ENCODE measurements around the gene PDZD2.

PDZD2 gene

DNA sequence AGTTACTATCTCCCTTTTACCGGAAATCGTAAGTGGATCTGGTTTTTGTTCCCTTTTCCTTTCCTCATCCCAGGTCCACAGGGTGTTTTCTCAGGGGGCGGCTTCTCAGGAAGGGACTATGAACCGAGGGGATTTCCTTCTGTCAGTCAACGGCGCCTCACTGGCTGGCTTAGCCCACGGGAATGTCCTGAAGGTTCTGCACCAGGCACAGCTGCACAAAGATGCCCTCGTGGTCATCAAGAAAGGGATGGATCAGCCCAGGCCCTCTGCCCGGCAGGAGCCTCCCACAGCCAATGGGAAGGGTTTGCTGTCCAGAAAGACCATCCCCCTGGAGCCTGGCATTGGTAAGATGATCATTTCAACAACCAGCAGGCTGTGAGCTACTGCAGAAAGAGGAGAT is 459.4 kb downstream of the PDZD2 start:
- Histone ChIP-seq H3K4me3 (ENCODE audit: low read depth in 1 of 2, low read length in 2 of 2) (no peak overlapping the region), H3K36me3 (ENCODE audit: insufficient read depth, low read length) (peaks cover 15% of the 10 kb centered on the region), H3K27ac (ENCODE audit: low read depth, low read length) (no peak overlapping the region), H3K4me1 (ENCODE audit: insufficient read depth, low read length) (peaks cover 30% of the 10 kb centered on the region), H3K27me3 (ENCODE audit: control insufficient read depth in 1 of 2, insufficient read depth in 2 of 2, low read length in 2 of 2) (no peaks in the 10 kb centered on the region), H3K9ac (ENCODE audit: low read length) (no peak overlapping the region), H3K9me3 (ENCODE audit: low read length) (no peaks in the 10 kb centered on the region)

DNA sequence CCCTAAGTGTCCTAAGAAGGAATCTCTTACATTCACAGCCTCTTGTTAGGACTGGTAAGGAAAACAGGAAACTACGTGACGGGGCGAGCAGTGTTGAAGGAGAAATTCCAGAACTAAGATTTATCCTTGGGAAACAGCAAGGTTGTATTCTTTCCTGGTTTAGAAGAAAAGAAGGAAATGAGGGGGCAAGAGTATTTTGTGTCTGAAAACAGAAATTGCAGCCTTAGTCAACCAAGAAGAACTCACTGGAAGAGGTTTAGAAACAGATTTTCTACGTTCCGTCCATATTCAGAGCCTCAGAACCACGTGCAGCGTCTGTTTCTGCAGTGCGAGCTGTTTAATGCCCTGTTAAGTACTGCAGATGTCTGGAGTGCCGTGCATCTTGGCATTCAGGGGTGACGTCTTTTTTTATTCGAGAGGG is 460.0 kb downstream of the PDZD2 start:
- peaks cover 21% of the 10 kb centered on the region for H3K36me3 ChIP-seq (ENCODE audit: insufficient read depth, low read length)
- H3K27ac ChIP-seq (ENCODE audit: low read depth, low read length) = peak overlapping the region; percentile 72
- H3K4me3 ChIP-seq (ENCODE audit: low read depth in 1 of 2, low read length in 2 of 2) = no peak overlapping the region
- H3K27me3 ChIP-seq (ENCODE audit: control insufficient read depth in 1 of 2, insufficient read depth in 2 of 2, low read length in 2 of 2) = no peaks in the 10 kb centered on the region
- peak overlapping the region; percentile 6 for H3K9ac ChIP-seq (ENCODE audit: low read length)
- H3K9me3 ChIP-seq (ENCODE audit: low read length) = no peaks in the 10 kb centered on the region
- H3K4me1 ChIP-seq (ENCODE audit: insufficient read depth, low read length) = peaks cover 30% of the 10 kb centered on the region

- peak overlapping the region; percentile 6 for H3K9ac ChIP-seq (ENCODE audit: low read length)
- H3K27me3 ChIP-seq (ENCODE audit: control insufficient read depth in 1 of 2, insufficient read depth in 2 of 2, low read length in 2 of 2) = no peaks in the 10 kb centered on the region
- H3K4me1 ChIP-seq (ENCODE audit: insufficient read depth, low read length) = peaks cover 30% of the 10 kb centered on the region
- no peaks in the 10 kb centered on the region for H3K9me3 ChIP-seq (ENCODE audit: low read length)
- H3K4me3 ChIP-seq (ENCODE audit: low read depth in 1 of 2, low read length in 2 of 2) = no peak overlapping the region
- peaks cover 22% of the 10 kb centered on the region for H3K36me3 ChIP-seq (ENCODE audit: insufficient read depth, low read length)
- H3K27ac ChIP-seq (ENCODE audit: low read depth, low read length) = peak overlapping the region; percentile 72
Observed at GRCh38 chr5:32099486-32100035, 460.6 kb downstream of the PDZD2 start.

DNA sequence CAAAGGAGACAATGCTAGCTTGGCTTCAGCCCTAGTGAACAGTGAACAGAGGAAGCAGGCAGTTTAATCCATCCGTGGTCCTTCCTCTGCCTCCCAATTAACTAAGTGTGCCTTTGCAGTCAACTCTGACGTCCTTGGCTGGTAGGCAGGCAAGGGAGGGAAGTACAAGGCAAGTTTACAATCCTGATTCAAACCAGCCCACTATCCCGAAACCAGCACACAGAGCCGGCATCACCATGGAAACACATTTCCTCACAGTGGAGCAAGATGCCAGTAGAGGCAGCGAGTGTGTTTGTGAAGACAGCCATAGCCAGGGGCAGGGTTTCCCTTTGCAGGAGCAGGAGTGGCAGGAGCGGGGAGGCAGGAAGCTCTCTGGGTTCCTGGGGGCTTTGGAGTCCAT is 461.3 kb downstream of the PDZD2 start:
- H3K9ac ChIP-seq (ENCODE audit: low read length) = no peak overlapping the region
- no peak overlapping the region for H3K4me3 ChIP-seq (ENCODE audit: low read depth in 1 of 2, low read length in 2 of 2)
- H3K4me1 ChIP-seq (ENCODE audit: insufficient read depth, low read length) = peaks cover 30% of the 10 kb centered on the region
- H3K27ac ChIP-seq (ENCODE audit: low read depth, low read length) = peak overlapping the region; percentile 72
- no peaks in the 10 kb centered on the region for H3K27me3 ChIP-seq (ENCODE audit: control insufficient read depth in 1 of 2, insufficient read depth in 2 of 2, low read length in 2 of 2)
- H3K36me3 ChIP-seq (ENCODE audit: insufficient read depth, low read length) = peaks cover 26% of the 10 kb centered on the region
- no peaks in the 10 kb centered on the region for H3K9me3 ChIP-seq (ENCODE audit: low read length)

GRCh38 chr5:32100691-32101302 is 461.9 kb downstream of the PDZD2 start:
- H3K36me3 ChIP-seq (ENCODE audit: insufficient read depth, low read length) = peaks cover 31% of the 10 kb centered on the region
- peaks cover 30% of the 10 kb centered on the region for H3K4me1 ChIP-seq (ENCODE audit: insufficient read depth, low read length)
- peak overlapping the region; percentile 72 for H3K27ac ChIP-seq (ENCODE audit: low read depth, low read length)
- no peak overlapping the region for H3K4me3 ChIP-seq (ENCODE audit: low read depth in 1 of 2, low read length in 2 of 2)
- H3K9me3 ChIP-seq (ENCODE audit: low read length) = no peaks in the 10 kb centered on the region
- no peaks in the 10 kb centered on the region for H3K27me3 ChIP-seq (ENCODE audit: control insufficient read depth in 1 of 2, insufficient read depth in 2 of 2, low read length in 2 of 2)
- no peak overlapping the region for H3K9ac ChIP-seq (ENCODE audit: low read length)

- H3K27ac ChIP-seq (ENCODE audit: low read depth, low read length) = no peak overlapping the region
- peaks cover 35% of the 10 kb centered on the region for H3K36me3 ChIP-seq (ENCODE audit: insufficient read depth, low read length)
- no peaks in the 10 kb centered on the region for H3K9me3 ChIP-seq (ENCODE audit: low read length)
- no peaks in the 10 kb centered on the region for H3K27me3 ChIP-seq (ENCODE audit: control insufficient read depth in 1 of 2, insufficient read depth in 2 of 2, low read length in 2 of 2)
- H3K9ac ChIP-seq (ENCODE audit: low read length) = no peak overlapping the region
- no peak overlapping the region for H3K4me3 ChIP-seq (ENCODE audit: low read depth in 1 of 2, low read length in 2 of 2)
- peaks cover 30% of the 10 kb centered on the region for H3K4me1 ChIP-seq (ENCODE audit: insufficient read depth, low read length)
Observed at GRCh38 chr5:32102254-32102986, 463.5 kb downstream of the PDZD2 start.

DNA sequence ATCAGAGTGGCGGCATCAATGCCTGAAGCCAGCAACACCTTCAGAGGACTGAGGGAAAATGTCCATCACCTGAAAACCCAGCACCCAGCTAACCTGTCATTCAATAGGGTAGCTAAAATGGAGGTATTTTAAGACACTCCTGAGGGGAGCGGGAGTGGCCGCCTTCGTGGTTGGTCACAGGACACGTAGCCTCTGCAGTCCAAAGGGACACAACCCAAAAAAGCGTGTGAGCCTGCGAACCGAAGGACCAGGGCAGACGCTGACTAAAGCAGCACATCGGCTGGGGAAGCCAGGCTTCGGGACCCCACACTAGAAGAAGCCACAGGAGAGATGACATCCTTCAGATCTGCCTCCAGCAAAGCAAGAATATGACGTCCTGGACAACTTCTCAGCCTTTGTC is 464.6 kb downstream of the PDZD2 start:
- Histone ChIP-seq H3K4me1 (ENCODE audit: insufficient read depth, low read length) (peaks cover 25% of the 10 kb centered on the region), H3K36me3 (ENCODE audit: insufficient read depth, low read length) (peaks cover 35% of the 10 kb centered on the region), H3K4me3 (ENCODE audit: low read depth in 1 of 2, low read length in 2 of 2) (no peak overlapping the region)

DNA sequence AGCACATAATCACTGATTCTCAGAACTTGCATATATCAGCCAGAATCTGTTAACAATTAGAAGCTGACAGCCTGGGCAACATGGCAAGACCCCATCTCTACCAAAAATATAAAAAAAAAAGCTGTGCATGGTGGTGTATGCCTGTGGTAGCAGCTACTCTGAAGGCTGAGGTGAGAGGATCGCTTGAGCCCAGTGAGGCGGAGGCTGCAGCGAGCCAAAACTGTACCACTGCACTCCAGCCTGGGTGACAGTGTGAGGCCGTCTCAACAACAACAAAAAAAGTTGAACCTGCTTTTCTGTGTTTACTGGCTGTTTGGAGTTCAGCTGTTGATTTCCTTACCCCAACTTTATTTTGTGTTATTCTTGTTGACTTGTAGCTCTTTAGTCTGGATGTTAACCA is 468.4 kb downstream of the PDZD2 start:
- Histone ChIP-seq H3K9me3 (ENCODE audit: low read length) (no peaks in the 10 kb centered on the region), H3K27ac (ENCODE audit: low read depth, low read length) (no peak overlapping the region), H3K4me1 (ENCODE audit: insufficient read depth, low read length) (no peaks in the 10 kb centered on the region), H3K9ac (ENCODE audit: low read length) (no peak overlapping the region), H3K36me3 (ENCODE audit: insufficient read depth, low read length) (peaks cover 53% of the 10 kb centered on the region), H3K4me3 (ENCODE audit: low read depth in 1 of 2, low read length in 2 of 2) (no peak overlapping the region), H3K27me3 (ENCODE audit: control insufficient read depth in 1 of 2, insufficient read depth in 2 of 2, low read length in 2 of 2) (no peaks in the 10 kb centered on the region)

More for the DNA sequence above, 464.6 kb downstream of the PDZD2 start:
- Histone ChIP-seq H3K9me3 (ENCODE audit: low read length) (no peaks in the 10 kb centered on the region), H3K27me3 (ENCODE audit: control insufficient read depth in 1 of 2, insufficient read depth in 2 of 2, low read length in 2 of 2) (no peaks in the 10 kb centered on the region), H3K9ac (ENCODE audit: low read length) (no peak overlapping the region), H3K27ac (ENCODE audit: low read depth, low read length) (no peak overlapping the region)

DNA sequence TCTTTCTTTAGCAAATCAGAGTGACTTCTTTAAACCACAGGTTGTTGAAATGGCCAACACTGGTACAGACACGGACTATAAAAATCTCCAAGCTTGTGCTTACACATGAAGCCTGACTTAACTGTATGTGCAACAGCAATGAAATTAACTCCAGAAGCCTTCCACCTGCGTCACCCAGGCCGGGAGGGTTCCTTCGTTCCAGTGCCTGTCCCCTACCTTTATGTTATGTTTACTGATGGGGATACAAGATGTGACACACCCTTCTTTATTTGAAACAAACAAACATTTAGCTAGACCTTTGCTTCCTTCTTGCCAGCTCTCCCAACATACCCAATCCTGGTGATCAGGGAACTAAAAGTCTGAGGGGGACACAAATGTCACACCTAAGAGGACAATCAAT is 469.2 kb downstream of the PDZD2 start:
- H3K27me3 ChIP-seq (ENCODE audit: control insufficient read depth in 1 of 2, insufficient read depth in 2 of 2, low read length in 2 of 2) = no peaks in the 10 kb centered on the region
- H3K4me1 ChIP-seq (ENCODE audit: insufficient read depth, low read length) = no peaks in the 10 kb centered on the region
- H3K9me3 ChIP-seq (ENCODE audit: low read length) = no peaks in the 10 kb centered on the region
- H3K4me3 ChIP-seq (ENCODE audit: low read depth in 1 of 2, low read length in 2 of 2) = no peak overlapping the region
- H3K36me3 ChIP-seq (ENCODE audit: insufficient read depth, low read length) = peaks cover 53% of the 10 kb centered on the region
- no peak overlapping the region for H3K9ac ChIP-seq (ENCODE audit: low read length)
- H3K27ac ChIP-seq (ENCODE audit: low read depth, low read length) = no peak overlapping the region

- no peaks in the 10 kb centered on the region for H3K9me3 ChIP-seq (ENCODE audit: low read length)
- peaks cover 44% of the 10 kb centered on the region for H3K36me3 ChIP-seq (ENCODE audit: insufficient read depth, low read length)
- H3K4me3 ChIP-seq (ENCODE audit: low read depth in 1 of 2, low read length in 2 of 2) = no peak overlapping the region
- H3K4me1 ChIP-seq (ENCODE audit: insufficient read depth, low read length) = no peaks in the 10 kb centered on the region
- no peak overlapping the region for H3K9ac ChIP-seq (ENCODE audit: low read length)
- no peak overlapping the region for H3K27ac ChIP-seq (ENCODE audit: low read depth, low read length)
- no peaks in the 10 kb centered on the region for H3K27me3 ChIP-seq (ENCODE audit: control insufficient read depth in 1 of 2, insufficient read depth in 2 of 2, low read length in 2 of 2)
Observed at GRCh38 chr5:32109236-32109635, 470.3 kb downstream of the PDZD2 start.

- Histone ChIP-seq H3K36me3 (ENCODE audit: insufficient read depth, low read length) (peaks cover 40% of the 10 kb centered on the region), H3K4me3 (ENCODE audit: low read depth in 1 of 2, low read length in 2 of 2) (no peak overlapping the region), H3K27ac (ENCODE audit: low read depth, low read length) (no peak overlapping the region)
Observed at GRCh38 chr5:32110111-32110696, 471.3 kb downstream of the PDZD2 start.

More at GRCh38 chr5:32110111-32110696, 471.3 kb downstream of the PDZD2 start:
- Histone ChIP-seq H3K9me3 (ENCODE audit: low read length) (no peaks in the 10 kb centered on the region), H3K27me3 (ENCODE audit: control insufficient read depth in 1 of 2, insufficient read depth in 2 of 2, low read length in 2 of 2) (no peaks in the 10 kb centered on the region), H3K9ac (ENCODE audit: low read length) (no peak overlapping the region), H3K4me1 (ENCODE audit: insufficient read depth, low read length) (no peaks in the 10 kb centered on the region)

All from muscle layer of colon (tissue), 2 donors.